ENCODE data around the gene PPP2R2C. TPM values are rescaled to one million over a fixed set of nuclear protein-coding genes. Genes with fewer than 3 reads are reported as not detected.

PPP2R2C gene
- total RNA-seq, 4 donors from 2014 or later = 50.7 to 81.3 (median 62.0) TPM

DNA sequence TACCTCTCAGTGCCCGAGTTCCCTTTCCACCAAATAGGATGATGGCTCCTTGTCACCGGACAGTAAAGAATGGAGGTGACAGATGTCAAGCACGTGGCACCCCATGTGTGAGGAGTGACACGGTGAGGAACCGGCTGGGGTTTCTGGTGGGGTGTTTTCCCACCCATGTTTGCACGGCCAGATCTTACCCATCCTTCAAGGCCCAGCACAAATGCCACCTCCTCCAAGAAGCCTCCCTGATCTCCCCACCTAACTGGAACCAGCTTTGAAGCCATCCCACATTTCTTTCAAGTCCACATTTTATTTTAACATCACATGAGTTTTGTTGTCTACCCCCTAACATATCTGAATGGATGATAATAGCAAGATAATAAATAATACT, 139.8 kb downstream of the PPP2R2C start:
- TF ChIP-seq, protein P1, sequence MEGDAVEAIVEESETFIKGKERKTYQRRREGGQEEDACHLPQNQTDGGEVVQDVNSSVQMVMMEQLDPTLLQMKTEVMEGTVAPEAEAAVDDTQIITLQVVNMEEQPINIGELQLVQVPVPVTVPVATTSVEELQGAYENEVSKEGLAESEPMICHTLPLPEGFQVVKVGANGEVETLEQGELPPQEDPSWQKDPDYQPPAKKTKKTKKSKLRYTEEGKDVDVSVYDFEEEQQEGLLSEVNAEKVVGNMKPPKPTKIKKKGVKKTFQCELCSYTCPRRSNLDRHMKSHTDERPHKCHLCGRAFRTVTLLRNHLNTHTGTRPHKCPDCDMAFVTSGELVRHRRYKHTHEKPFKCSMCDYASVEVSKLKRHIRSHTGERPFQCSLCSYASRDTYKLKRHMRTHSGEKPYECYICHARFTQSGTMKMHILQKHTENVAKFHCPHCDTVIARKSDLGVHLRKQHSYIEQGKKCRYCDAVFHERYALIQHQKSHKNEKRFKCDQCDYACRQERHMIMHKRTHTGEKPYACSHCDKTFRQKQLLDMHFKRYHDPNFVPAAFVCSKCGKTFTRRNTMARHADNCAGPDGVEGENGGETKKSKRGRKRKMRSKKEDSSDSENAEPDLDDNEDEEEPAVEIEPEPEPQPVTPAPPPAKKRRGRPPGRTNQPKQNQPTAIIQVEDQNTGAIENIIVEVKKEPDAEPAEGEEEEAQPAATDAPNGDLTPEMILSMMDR (IDR thresholded peaks at IDR 0.05) = no peak
- TF ChIP-seq POLR2A (IDR thresholded peaks at IDR 0.05) = no peak
- WGBS, 2 donors = 84 to 86% methylated on average over 6 of the region's 6 CpGs
- DNase-seq (ENCODE audit: low spot score in 2 of 2) = no peak
- intact Hi-C loops (cut with DNase I; ENCODE audit: low total_unique reads) = no loop called here
- H3K4me3 ChIP-seq (ENCODE audit: low read depth, poor library complexity, severe bottlenecking) = no peak overlapping the region

DNA sequence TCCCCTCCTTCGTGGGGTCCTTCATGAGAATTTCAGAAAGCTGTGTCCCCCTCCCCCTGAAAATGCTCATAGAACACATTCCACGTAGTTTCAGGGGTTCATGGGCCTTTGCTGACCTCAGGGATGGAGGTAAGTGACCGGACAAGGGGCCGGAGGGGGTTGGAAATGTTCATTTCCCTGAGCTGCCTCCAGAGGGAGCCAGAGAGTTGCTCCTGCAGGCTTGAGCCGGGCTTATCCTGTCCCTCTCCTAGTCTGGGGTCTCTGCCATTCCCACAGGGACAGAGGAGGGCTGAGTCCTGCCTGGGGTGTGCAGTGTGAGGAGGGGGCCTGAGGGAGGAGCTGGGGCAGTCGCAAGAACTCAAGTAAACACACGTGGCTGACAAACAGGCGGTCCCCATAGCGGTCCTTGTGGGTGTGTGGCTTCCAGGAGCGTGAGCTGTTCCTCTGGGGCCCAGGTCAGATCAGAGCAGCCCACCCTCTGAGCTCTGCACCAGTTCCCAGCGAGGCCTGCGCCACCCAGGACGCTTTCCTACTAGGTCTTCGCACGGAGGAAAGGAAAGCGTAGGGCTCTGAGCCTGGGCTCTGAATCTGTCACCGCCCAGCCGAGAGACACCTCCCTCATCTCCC, 140.3 kb downstream of the PPP2R2C start:
- no peak for TF ChIP-seq POLR2A (IDR thresholded peaks at IDR 0.05)
- TF ChIP-seq, protein P1 (IDR thresholded peaks at IDR 0.05) = no peak
- intact Hi-C loops (cut with DNase I; ENCODE audit: low total_unique reads) = no loop called here
- DNase-seq (ENCODE audit: low spot score in 2 of 2) = no peak
- no peak overlapping the region for H3K4me3 ChIP-seq (ENCODE audit: low read depth, poor library complexity, severe bottlenecking)
- WGBS, 2 donors = 63 to 74% methylated on average over 15 to 18 of the region's 18 CpGs

DNA sequence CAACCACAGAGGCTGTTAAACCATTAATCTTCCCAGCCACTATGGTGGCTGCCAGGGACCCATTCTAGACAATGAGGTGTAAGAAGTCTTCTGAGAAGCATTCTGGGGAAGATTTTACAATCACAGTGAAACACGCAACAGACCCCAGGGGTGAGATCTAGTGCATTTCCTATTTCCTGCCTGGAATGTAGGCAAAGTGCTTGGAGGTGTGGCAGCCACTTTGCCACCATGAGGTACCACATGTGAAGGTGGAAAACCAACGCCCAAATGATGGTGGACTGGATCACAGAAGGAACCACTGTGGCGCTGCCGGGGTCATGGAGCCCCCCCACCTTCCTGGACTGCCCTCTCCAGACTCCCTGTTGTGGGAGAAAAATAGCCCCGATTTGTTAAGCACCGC, 140.9 kb downstream of the PPP2R2C start:
- DNase-seq (ENCODE audit: low spot score in 2 of 2) = no peak
- TF ChIP-seq, protein P1 (IDR thresholded peaks at IDR 0.05) = no peak
- no peak for TF ChIP-seq POLR2A (IDR thresholded peaks at IDR 0.05)
- 89 to 95% methylated on average over 6 of the region's 6 CpGs for WGBS, 2 donors
- H3K4me3 ChIP-seq (ENCODE audit: low read depth, poor library complexity, severe bottlenecking) = no peak overlapping the region
- intact Hi-C loops (cut with DNase I; ENCODE audit: low total_unique reads) = no loop called here

DNA sequence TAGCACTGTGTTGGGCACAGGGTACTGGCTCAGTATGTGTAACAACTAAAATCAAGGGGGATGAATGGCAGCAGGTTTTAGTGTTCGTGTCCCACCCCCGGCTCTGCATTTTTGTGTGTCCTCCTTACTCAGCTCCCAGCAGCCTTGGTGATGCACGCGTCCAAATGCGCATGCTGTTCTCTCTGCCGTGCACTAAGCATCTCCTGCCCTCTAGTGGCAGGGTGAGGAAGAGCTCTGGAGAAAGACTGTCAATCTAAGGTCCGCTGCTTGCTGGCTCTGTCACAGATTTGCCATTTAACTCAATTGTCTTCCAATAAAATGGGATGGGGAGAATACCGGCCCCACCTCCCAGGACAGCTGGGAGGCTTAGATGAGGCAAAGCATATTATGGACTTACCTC, 141.4 kb downstream of the PPP2R2C start:
- 88 to 89% methylated on average over 8 of the region's 8 CpGs for WGBS, 2 donors
- H3K4me3 ChIP-seq (ENCODE audit: low read depth, poor library complexity, severe bottlenecking) = no peak overlapping the region
- intact Hi-C loops (cut with DNase I; ENCODE audit: low total_unique reads) = no loop called here
- no peak for DNase-seq (ENCODE audit: low spot score in 2 of 2)
- no peak for TF ChIP-seq POLR2A (IDR thresholded peaks at IDR 0.05)
- TF ChIP-seq, protein P1 (IDR thresholded peaks at IDR 0.05) = no peak

GRCh38 chr4:6330384-6330767, 142.0 kb downstream of the PPP2R2C start:
- intact Hi-C loops (cut with DNase I; ENCODE audit: low total_unique reads) = no loop called here
- WGBS, 2 donors = 82 to 91% methylated on average over 7 of the region's 7 CpGs
- TF ChIP-seq POLR2A (IDR thresholded peaks at IDR 0.05) = no peak

DNA sequence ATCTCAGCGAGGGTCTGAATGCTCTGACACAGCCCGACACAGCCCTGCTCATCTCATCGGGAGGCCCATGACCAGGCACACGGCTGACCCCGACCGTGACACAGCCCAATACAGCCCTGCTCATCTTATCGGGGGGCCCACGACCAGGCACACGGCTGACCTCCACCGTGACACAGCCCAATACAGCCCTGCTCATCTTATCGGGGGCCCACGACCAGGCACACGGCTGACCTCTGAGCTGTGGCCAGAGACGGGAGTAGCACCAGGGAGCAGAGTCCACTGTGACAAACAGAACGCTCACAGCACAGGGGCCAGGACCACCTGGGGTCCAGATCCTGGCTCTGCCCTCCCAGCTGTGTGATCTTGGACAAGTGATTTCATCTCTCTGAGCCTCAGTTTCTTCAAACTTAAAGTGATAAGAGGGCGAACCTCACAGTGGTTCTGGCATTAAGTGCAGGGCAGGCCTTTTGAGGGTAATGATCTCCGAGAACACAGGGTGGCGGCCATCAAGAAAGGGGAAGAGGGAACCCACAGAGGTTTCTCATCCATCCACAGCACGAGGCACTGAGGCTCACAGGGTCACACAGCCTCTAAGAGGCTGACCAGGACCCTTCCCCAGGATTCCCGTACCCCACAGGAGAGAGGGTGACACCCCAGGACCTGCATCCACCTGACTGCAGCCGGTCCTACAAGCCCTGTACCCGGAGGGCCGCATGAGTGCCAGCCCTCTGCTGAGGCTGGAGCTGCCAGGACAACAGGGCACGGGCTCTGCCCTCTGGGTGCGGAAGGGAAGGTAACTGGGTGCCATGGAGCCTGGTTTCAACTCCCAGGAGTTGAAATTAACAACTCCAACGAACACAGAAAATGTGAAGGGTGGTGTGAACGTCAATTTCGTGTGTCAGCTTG, 142.7 kb downstream of the PPP2R2C start:
- TF ChIP-seq, protein P1 (IDR thresholded peaks at IDR 0.05) = no peak
- TF ChIP-seq POLR2A (IDR thresholded peaks at IDR 0.05) = no peak
- DNase-seq (ENCODE audit: low spot score in 2 of 2) = no peak
- WGBS, 2 donors = 78 to 82% methylated on average over 12 to 24 of the region's 28 CpGs
- intact Hi-C loops (cut with DNase I; ENCODE audit: low total_unique reads) = no loop called here
- no peak overlapping the region for H3K4me3 ChIP-seq (ENCODE audit: low read depth, poor library complexity, severe bottlenecking)

More at GRCh38 chr4:6330384-6330767, 142.0 kb downstream of the PPP2R2C start:
- H3K4me3 ChIP-seq (ENCODE audit: low read depth, poor library complexity, severe bottlenecking) = no peak overlapping the region
- no peak for DNase-seq (ENCODE audit: low spot score in 2 of 2)
